DND-41 (cell line): ENCODE measurements around the gene PAN3.

Experiments used
- CTCF ChIP-seq: IDR thresholded peaks from 2 replicates; pipeline ENCODE4 v1.5.1; 2012; ENCODE audit warnings: borderline replicate concordance, low read length, moderate library complexity, mild to moderate bottlenecking; ENCODE audit not compliant: poor library complexity, severe bottlenecking; ENCODE audit errors: extremely low read depth
- EZH2 ChIP-seq: IDR thresholded peaks from 3 replicates; pipeline ENCODE4 v1.6.1; 2012; ENCODE audit warnings: borderline replicate concordance, low read depth, mild to moderate bottlenecking, moderate library complexity, low read length, inconsistent platforms; ENCODE audit not compliant: severe bottlenecking

- no peak for TF ChIP-seq CTCF
- no peak for TF ChIP-seq EZH2
Measured at GRCh38 chr13:28286263-28286662, 147.9 kb downstream of the PAN3 start.
